Activated naive CD8-positive, alpha-beta T cell treated with anti-CD3 and anti-CD28 coated beads, Interleukin-2, amount 50 U/mL, for 24 hours (primary cell): ENCODE measurements around the gene DDX27.

Source experiments
- ATAC-seq: fragments of 150-1000 bp; cut with Tn5 transposase; one replicate; pipeline ENCODE4 v1.10.0; 2021
- DNase-seq: peaks from one replicate; pipeline ENCODE4 v3.0.0; 2021
- H3K27ac Mint-ChIP-seq: one replicate; pipeline ENCODE4 v1.8.0; 2021; ENCODE audit warnings: mild to moderate bottlenecking, mixed read lengths
- H3K27me3 Mint-ChIP-seq: one replicate; pipeline ENCODE4 v1.8.0; 2021; ENCODE audit warnings: mixed read lengths
- H3K36me3 Mint-ChIP-seq: one replicate; pipeline ENCODE4 v1.8.0; 2021; ENCODE audit warnings: low read depth, mixed read lengths
- H3K4me1 Mint-ChIP-seq: one replicate; pipeline ENCODE4 v1.8.0; 2021; ENCODE audit warnings: mixed read lengths
- H3K4me3 Mint-ChIP-seq: one replicate; pipeline ENCODE4 v1.8.0; 2021; ENCODE audit warnings: mild to moderate bottlenecking, moderate library complexity, mixed read lengths
- H3K9me3 Mint-ChIP-seq: one replicate; pipeline ENCODE4 v1.8.0; 2021; ENCODE audit warnings: mixed read lengths

DDX27 gene

DNA sequence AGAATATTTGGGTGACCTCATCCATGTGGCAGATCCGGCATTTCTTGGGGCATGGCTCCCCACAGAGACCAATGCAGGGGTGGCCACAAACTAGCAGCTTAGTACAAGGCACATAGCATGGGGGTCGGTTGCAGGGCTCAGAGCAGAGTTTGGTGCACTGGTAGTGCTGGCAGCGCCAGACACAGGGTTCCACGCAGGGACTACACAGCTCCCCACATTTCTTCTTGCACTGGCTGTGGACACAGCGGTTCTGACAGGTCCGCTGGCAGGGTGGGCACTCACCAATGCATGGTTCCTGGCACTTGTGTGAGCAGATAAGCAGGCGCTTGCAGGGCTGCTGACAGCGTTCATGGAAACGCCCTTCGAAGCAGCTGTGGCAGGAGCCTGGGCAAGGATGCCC lies 29.1 kb downstream of the DDX27 start:
- Mint-ChIP-seq H3K4me1 (peaks cover 6% of the 10 kb centered on the region), H3K27ac (no peak overlapping the region), H3K27me3 (no peaks in the 10 kb centered on the region), H3K4me3 (peak overlapping the region; percentile 23), H3K36me3 (peaks cover 58% of the 10 kb centered on the region), H3K9me3 (no peaks in the 10 kb centered on the region)
- ATAC-seq = peak; percentile 17
- DNase-seq = no peak

DNA sequence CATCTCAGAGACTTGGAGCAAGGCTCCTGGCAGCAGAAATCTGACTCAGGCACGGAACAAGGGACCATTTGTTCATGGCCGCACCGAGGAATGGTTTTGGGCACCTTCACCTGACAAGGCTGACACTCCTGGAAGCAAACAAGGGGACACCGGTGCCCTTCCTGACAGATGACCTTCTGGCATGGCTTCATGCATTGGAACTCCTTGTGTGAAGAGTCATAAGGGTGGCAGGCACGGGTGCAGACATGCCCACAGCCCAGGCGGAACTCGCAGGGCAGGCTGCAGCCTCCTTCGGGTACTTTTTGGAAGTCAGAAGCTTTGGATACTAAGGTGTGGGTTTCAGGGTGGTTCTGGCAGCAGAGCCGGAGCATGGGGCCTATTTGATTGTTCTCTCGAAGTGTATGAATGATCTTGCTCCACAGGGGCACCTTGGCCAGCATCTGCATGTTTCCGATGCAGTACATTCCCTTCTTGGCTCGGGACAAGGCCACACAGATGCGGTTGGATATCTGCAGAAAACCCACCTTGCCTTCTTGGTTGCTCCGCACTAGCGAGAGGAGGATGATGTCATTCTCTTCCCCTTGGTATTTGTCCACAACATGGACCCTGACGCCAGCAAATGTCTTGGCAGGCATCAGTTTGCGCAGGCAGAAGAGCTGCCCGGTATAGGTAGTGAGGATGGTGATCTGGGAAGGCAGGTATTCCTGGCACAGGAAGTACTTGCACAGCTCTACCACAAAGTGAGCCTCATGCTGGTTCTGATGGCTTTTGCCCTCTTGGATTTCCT lies 29.9 kb downstream of the DDX27 start:
- Mint-ChIP-seq H3K27ac (no peak overlapping the region), H3K4me3 (no peak overlapping the region)
- ATAC-seq = no peak

DNA sequence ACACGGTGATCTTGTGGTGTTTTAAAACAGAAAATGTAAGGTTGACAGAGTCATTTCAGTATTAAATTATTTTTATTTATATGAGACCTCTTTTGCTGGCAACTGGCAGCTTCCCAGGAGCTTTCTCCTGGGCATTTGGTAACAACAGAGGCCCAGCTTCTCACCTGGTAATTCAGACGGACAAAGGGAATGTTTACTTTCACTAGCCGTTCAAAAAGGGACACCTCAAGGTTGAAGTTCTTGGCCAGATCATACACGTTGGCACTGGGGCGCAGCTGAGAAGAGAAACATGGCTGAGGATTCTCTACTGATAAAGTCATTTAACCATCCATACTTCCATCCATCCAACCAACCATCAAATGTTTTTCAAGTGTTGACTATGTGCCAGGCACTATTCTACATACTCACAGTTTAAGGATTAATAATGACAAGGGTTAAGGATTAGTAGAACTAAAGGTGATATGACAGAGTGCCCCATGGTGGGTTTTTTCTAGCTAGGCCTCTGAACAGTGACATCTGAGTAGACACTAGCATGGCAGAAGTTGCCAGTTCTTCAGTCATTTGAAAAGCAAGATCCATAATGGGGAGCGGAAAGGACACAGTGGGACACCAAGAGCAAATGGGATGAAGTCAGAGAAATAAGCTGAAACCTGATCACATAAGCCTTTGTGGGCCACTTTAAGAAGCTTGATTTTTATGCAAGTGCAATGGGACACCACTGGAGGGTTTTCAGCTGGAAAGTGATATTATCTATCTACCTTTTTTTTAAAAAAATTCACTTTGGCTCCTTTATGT lies 33.5 kb downstream of the DDX27 start:
- no peaks in the 10 kb centered on the region for H3K9me3 Mint-ChIP-seq
- no peak overlapping the region for H3K4me3 Mint-ChIP-seq
- peak overlapping the region; percentile 28 for H3K27ac Mint-ChIP-seq
- ATAC-seq = no peak
- peaks cover 72% of the 10 kb centered on the region for H3K36me3 Mint-ChIP-seq
- H3K4me1 Mint-ChIP-seq = no peaks in the 10 kb centered on the region
- no peak for DNase-seq
- H3K27me3 Mint-ChIP-seq = no peaks in the 10 kb centered on the region

More for the DNA sequence above, 29.9 kb downstream of the DDX27 start:
- Mint-ChIP-seq H3K36me3 (peaks cover 61% of the 10 kb centered on the region), H3K4me1 (peaks cover 6% of the 10 kb centered on the region), H3K27me3 (no peaks in the 10 kb centered on the region), H3K9me3 (no peaks in the 10 kb centered on the region)
- DNase-seq = no peak

DNA sequence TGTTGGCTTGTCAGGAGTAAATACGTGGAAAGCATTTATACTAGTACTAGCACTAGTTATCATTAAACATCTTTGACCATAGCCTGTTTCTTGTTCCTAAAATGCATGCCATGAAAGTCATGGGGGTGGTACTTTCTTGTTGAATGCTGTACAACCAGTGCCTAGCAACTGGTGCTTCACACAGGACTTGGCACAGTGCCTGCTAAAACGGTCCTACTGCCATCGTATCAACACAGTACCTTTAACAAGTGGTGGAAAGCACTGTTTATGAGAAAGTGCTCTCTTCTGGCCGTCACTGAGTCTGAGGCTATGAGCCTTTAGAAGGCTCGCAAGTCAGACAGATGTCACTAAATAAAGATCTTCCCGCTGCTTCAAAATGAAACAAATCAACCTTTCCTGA lies 37.0 kb downstream of the DDX27 start:
- DNase-seq = no peak
- Mint-ChIP-seq H3K36me3 (peaks cover 80% of the 10 kb centered on the region), H3K27ac (no peak overlapping the region), H3K9me3 (peaks cover 1% of the 10 kb centered on the region), H3K4me1 (peaks cover 18% of the 10 kb centered on the region), H3K27me3 (no peaks in the 10 kb centered on the region), H3K4me3 (no peak overlapping the region)
- ATAC-seq = no peak

DNA sequence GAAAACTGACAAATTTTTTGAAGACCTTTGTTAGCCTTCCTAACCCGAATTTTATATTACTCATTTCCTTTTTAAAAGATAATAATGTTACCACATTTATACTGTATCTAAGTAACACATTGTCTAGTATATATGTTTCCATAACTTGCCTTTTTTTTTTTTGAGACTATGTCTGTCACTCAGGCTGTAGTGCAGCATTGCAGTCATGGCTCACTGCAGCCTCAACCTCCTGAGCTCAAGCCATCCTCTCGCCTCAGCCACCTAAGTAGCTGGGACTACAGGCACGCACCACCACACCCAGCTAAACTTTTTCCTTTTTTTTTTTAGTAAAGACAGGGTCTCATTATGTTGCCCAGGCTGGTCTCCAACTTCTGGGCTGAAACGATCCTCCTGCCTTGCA lies 40.1 kb downstream of the DDX27 start:
- Mint-ChIP-seq H3K27ac (peak overlapping the region; percentile 78), H3K36me3 (peaks cover 84% of the 10 kb centered on the region), H3K4me3 (no peak overlapping the region), H3K27me3 (no peaks in the 10 kb centered on the region), H3K9me3 (peaks cover 3% of the 10 kb centered on the region), H3K4me1 (peaks cover 24% of the 10 kb centered on the region)
- DNase-seq (no peak), ATAC-seq (peak; percentile 72)

DNA sequence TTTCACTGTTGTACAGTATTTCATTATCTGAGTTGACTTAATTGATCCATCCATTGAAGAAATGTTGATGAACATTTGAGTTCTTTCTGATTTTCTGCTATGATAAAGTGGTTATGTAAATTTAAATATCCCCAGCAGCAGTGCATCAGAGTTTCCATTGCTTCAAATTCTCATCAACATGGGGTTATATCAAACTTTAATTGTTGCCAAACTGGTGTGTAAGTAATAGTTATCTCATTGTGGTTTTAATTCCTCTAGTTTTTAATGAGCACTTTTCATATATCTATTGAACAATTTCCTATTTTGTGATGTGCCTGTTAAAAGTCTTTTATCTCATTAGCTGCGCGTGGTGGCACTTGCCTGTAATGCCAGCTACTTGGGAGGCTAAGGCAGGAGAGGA lies 40.6 kb downstream of the DDX27 start:
- H3K27ac Mint-ChIP-seq = peak overlapping the region; percentile 78
- H3K36me3 Mint-ChIP-seq = peaks cover 85% of the 10 kb centered on the region
- ATAC-seq (peak; percentile 22), DNase-seq (no peak)
- no peak overlapping the region for H3K4me3 Mint-ChIP-seq
- H3K9me3 Mint-ChIP-seq = peaks cover 3% of the 10 kb centered on the region
- peaks cover 24% of the 10 kb centered on the region for H3K4me1 Mint-ChIP-seq
- H3K27me3 Mint-ChIP-seq = no peaks in the 10 kb centered on the region

DNA sequence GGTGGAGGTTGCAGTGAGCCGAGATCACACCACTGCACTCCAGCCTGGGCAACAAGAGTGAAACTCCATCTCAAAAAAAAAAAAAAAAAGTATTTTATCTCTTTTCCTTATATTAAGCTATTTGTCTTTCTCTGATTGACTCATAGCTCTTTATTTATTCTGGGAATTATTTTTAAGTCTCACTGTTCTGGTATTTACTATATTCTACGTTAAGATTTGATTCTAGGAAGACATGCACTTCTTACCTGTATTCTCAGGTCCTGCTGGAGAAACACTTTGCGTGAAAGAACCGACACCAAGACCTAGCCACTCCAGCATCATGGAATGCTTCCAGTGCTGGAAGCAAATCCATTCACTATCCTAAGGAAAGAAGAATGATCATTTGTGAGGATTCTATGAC lies 41.0 kb downstream of the DDX27 start:
- Mint-ChIP-seq H3K36me3 (peaks cover 88% of the 10 kb centered on the region), H3K4me1 (peaks cover 24% of the 10 kb centered on the region), H3K27ac (peak overlapping the region; percentile 81), H3K27me3 (no peaks in the 10 kb centered on the region), H3K9me3 (peaks cover 3% of the 10 kb centered on the region), H3K4me3 (no peak overlapping the region)
- DNase-seq (no peak), ATAC-seq (no peak)

DNA sequence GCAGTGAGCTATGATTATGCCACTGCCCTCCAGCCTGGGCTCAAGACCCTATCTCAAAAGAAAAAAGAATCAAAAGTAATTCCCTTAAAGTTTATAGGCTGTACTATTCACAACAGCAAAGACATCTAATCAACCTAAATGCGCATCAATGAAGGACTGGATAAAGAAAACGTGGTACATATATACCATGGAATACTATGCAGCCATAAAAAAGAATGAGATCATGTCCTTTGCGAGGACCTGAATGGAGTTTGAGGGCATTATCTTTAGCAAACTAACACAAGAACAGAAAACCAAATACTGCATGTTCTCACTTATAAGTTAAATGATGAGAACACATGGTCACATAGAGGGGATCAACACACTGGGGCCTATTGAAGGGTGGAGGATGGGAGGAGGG lies 42.0 kb downstream of the DDX27 start:
- ATAC-seq (no peak), DNase-seq (no peak)
- peak overlapping the region; percentile 60 for H3K27ac Mint-ChIP-seq
- H3K36me3 Mint-ChIP-seq = peaks cover 85% of the 10 kb centered on the region
- H3K4me1 Mint-ChIP-seq = peaks cover 30% of the 10 kb centered on the region
- no peak overlapping the region for H3K4me3 Mint-ChIP-seq
- H3K27me3 Mint-ChIP-seq = no peaks in the 10 kb centered on the region
- H3K9me3 Mint-ChIP-seq = peaks cover 3% of the 10 kb centered on the region

DNA sequence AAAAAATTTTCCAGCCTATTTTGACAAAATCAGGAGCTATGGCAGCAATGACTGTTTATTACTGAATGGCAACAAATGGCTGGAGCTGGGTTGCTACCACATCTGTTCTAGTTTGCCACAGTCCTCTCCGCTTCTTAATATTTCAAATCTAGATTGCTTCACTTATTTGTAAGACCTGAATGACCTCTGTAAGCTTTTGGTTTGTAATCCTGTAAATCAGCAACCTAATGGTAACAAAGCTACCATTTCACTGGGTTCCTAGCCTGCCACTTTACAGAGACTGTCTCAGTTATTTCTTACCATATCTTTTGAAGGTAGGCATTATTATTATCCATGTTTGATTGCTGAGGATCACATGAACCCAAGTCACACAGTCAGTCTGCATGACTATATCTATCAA lies 43.2 kb downstream of the DDX27 start:
- Mint-ChIP-seq H3K36me3 (peaks cover 85% of the 10 kb centered on the region), H3K27me3 (no peaks in the 10 kb centered on the region), H3K9me3 (peaks cover 3% of the 10 kb centered on the region), H3K4me3 (no peak overlapping the region), H3K27ac (peak overlapping the region; percentile 42), H3K4me1 (peaks cover 42% of the 10 kb centered on the region)
- ATAC-seq = no peak
- DNase-seq = no peak

DNA sequence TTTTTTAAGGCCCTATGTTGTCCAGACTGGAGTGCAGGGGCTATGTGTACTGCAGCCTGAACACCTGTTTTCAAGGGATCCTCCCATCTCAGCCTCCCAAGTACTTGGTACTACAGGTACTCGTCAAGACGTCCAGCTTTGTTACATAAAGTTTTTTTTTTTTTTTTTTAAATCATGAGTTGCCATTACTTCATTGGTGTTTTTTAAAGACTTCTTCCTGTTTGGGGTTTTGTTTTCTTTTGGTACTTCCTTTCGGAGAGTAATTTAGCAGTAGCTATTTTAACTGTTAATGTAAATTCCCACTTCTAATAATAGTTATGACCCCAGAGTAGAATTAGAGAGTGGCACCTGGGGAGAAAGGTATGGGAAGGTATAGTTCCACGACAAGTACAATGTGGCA lies 48.1 kb downstream of the DDX27 start:
- peak overlapping the region; percentile 55 for H3K27ac Mint-ChIP-seq
- no peak for DNase-seq
- peaks cover 5% of the 10 kb centered on the region for H3K9me3 Mint-ChIP-seq

DNA sequence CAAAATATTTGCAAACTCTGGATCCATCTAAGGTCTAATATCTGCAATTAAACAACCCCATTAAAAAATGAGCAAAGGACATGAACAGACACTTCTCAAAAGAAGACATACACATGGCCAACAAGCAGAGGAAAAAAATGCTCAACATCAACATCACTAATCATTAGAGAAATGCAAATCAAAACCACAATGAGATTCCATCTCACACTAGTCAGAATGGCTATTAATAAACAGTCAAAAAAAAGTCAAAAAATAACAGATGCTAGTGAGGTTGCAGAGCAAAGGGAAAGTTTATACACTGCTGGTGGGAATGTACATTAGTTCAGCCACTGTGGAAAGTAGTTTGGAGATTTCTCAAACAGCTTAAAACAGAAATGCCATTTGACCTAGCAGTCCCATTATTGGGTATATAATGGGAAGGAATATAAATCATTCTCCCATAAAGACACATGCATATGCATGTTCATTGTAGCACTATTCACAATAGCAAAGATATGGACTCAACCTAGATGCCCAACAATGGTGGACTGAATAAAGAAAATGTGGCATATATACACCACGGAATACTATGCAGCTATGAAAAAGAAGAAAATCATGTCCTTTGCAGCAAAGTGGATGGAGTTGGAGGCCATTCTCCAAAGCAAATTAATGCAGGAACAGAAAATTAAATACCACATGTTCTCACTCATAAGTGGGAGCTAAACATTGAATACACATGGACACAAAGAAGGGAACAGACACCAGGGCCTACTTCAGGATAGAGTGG lies 49.6 kb downstream of the DDX27 start:
- ATAC-seq (no peak), DNase-seq (no peak)
- Mint-ChIP-seq H3K9me3 (peaks cover 5% of the 10 kb centered on the region), H3K4me1 (peaks cover 75% of the 10 kb centered on the region), H3K4me3 (peak overlapping the region; percentile 78), H3K27ac (peak overlapping the region; percentile 54), H3K36me3 (peaks cover 87% of the 10 kb centered on the region), H3K27me3 (no peaks in the 10 kb centered on the region)

More for the DNA sequence above, 48.1 kb downstream of the DDX27 start:
- Mint-ChIP-seq H3K4me1 (peaks cover 65% of the 10 kb centered on the region), H3K4me3 (peak overlapping the region; percentile 78), H3K36me3 (peaks cover 91% of the 10 kb centered on the region), H3K27me3 (no peaks in the 10 kb centered on the region)
- no peak for ATAC-seq

DNA sequence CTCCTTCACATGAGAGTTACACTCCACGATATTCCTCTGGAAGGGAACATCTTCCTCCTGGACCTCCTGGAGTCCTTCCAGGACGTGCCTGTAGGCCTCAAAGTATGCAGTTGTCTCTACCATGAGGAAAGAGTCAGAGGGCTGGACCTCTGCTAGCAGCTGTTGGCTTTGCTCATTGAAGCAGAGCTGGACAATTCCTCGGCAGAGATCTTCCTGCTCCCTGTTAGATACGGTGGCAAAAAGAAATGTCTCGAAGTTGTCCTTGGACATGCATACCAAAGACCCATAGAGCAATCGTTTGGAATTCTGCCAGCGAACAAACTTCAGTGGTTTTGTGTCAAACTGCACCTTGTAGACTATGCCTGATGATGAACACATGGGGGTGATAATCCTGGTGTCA lies 51.0 kb downstream of the DDX27 start:
- ATAC-seq = no peak
- Mint-ChIP-seq H3K4me1 (peaks cover 82% of the 10 kb centered on the region), H3K9me3 (peaks cover 5% of the 10 kb centered on the region), H3K27ac (peak overlapping the region; percentile 60), H3K27me3 (no peaks in the 10 kb centered on the region), H3K4me3 (peak overlapping the region; percentile 78), H3K36me3 (peaks cover 80% of the 10 kb centered on the region)
- no peak for DNase-seq

DNA sequence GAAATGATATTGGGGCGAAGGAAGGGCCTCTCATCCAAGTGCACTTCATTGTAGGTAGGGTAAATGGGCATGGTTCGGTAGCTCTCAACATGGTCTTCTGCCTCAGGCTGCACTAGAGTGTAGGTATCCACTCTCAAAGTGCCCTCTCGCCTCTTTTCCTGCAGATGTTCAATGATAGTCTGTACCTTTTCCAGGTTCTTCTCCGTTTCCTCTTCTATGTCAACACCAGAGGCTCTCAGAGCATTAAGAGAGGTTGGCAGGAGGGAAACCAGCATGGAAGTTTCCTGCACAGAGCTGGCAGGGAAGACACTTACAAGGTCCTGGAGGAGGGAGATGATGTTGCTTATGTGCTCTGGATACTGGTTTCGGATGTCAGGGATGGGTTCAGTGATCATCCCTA lies 51.5 kb downstream of the DDX27 start:
- H3K27ac Mint-ChIP-seq = no peak overlapping the region
- H3K36me3 Mint-ChIP-seq = peaks cover 82% of the 10 kb centered on the region
- no peak for ATAC-seq
- H3K27me3 Mint-ChIP-seq = no peaks in the 10 kb centered on the region
- no peak for DNase-seq
- peaks cover 85% of the 10 kb centered on the region for H3K4me1 Mint-ChIP-seq
- H3K4me3 Mint-ChIP-seq = peak overlapping the region; percentile 78
- peaks cover 5% of the 10 kb centered on the region for H3K9me3 Mint-ChIP-seq

DNA sequence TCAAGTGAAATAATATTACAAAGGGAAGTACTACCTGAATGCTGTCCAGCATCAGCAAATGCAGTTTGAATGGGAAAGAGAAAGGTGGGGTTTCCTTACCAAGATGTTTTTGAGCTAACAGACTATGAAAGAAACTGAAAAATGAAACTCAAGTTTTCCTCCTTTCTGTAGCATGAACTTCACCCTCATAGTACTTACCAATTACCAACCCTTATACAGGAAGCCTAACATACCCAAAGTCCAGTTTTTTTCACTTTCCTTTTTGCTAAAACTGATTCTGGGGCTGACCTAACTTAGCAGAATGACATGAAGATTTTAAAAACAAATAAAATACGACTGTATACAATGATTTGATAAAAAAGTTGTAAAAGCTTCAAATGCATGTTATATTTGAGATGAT lies 53.4 kb downstream of the DDX27 start:
- ATAC-seq = no peak
- DNase-seq = no peak
- peak overlapping the region; percentile 79 for H3K27ac Mint-ChIP-seq
- peaks cover 5% of the 10 kb centered on the region for H3K9me3 Mint-ChIP-seq
- peak overlapping the region; percentile 67 for H3K4me3 Mint-ChIP-seq
- H3K27me3 Mint-ChIP-seq = no peaks in the 10 kb centered on the region
- H3K4me1 Mint-ChIP-seq = peaks cover 81% of the 10 kb centered on the region
- peaks cover 78% of the 10 kb centered on the region for H3K36me3 Mint-ChIP-seq
